Measurements from ENCODE around the gene RAMACL.
"Not testable (repeated sequence)": the region's sequence is repeated elsewhere in the genome, so short reads cannot be mapped to it uniquely, and the experiment has no call there.

DNA sequence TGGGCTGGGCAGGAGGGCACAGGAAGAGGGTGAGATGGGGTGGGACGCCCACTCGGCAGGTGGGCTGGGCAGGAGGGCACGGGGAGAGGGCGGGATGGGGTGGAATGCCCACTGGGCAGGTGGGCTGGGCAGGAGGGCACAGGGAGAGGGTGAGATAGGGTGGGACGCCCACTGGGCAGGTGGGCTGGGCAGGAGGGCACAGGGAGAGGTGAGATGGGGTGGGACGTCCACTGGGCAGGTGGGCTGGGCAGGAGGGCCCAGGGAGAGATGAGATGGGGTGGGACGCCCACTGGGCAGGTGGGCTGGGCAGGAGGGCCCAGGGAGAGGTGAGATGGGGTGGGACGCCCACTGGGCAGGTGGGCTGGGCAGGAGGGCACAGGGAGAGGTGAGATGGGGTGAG, 4.7 kb downstream of the RAMACL start:
- not testable (repeated sequence) for TF ChIP-seq SIN3A (IDR thresholded peaks at IDR 0.05; ENCODE audit: borderline replicate concordance, low read depth, low read length); PAX8 (CRISPR knock-in tag; IDR thresholded peaks at IDR 0.05; ENCODE audit: borderline replicate concordance); ZNF850 (CRISPR knock-in tag; conservative IDR thresholded peaks at IDR 0.05); JUND (CRISPR knock-in tag; IDR thresholded peaks at IDR 0.05); SATB2 (CRISPR knock-in tag; IDR thresholded peaks at IDR 0.05); HNF4G (IDR thresholded peaks at IDR 0.05; ENCODE audit: borderline replicate concordance, low read depth, low read length); HNF4G (CRISPR knock-in tag; IDR thresholded peaks at IDR 0.05; ENCODE audit: borderline replicate concordance, low read depth)
- TF ChIP-seq, protein P1, sequence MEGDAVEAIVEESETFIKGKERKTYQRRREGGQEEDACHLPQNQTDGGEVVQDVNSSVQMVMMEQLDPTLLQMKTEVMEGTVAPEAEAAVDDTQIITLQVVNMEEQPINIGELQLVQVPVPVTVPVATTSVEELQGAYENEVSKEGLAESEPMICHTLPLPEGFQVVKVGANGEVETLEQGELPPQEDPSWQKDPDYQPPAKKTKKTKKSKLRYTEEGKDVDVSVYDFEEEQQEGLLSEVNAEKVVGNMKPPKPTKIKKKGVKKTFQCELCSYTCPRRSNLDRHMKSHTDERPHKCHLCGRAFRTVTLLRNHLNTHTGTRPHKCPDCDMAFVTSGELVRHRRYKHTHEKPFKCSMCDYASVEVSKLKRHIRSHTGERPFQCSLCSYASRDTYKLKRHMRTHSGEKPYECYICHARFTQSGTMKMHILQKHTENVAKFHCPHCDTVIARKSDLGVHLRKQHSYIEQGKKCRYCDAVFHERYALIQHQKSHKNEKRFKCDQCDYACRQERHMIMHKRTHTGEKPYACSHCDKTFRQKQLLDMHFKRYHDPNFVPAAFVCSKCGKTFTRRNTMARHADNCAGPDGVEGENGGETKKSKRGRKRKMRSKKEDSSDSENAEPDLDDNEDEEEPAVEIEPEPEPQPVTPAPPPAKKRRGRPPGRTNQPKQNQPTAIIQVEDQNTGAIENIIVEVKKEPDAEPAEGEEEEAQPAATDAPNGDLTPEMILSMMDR (CRISPR knock-in tag; IDR thresholded peaks at IDR 0.05), result not testable (repeated sequence)

All from HepG2 (cell line).